ENCODE data around the gene CAND2.

CAND2 gene

GRCh38 chr3:12764171-12764776 lies 32.2 kb upstream of the CAND2 start:
- DNase-seq (ENCODE audit: low read depth in 1 of 2, low spot score in 1 of 2) = no peak
- H3K27ac ChIP-seq (replicated peaks) = no peak overlapping the region
- no peak for TF ChIP-seq POLR2AphosphoS5 (IDR thresholded peaks at IDR 0.05; ENCODE audit: low read depth)
- no peak for TF ChIP-seq GABPA (IDR thresholded peaks at IDR 0.05; ENCODE audit: low read depth)
- TF ChIP-seq SPI1 (IDR thresholded peaks at IDR 0.05; ENCODE audit: borderline replicate concordance, low read depth) = no peak
- TF ChIP-seq REST (IDR thresholded peaks at IDR 0.05; ENCODE audit: insufficient replicate concordance, low read depth) = no peak
- no peak for TF ChIP-seq CTCF (IDR thresholded peaks at IDR 0.05; ENCODE audit: insufficient read depth, low read length)
- H3K4me3 ChIP-seq (replicated peaks; ENCODE audit: insufficient read depth, low read length) = no peak overlapping the region
- no peaks in the 10 kb centered on the region for H3K27me3 ChIP-seq (ENCODE audit: insufficient read depth, poor library complexity, severe bottlenecking)

GRCh38 chr3:12766541-12766940 lies 29.9 kb upstream of the CAND2 start:
- TF ChIP-seq REST (IDR thresholded peaks at IDR 0.05; ENCODE audit: insufficient replicate concordance, low read depth) (no peak), POLR2AphosphoS5 (IDR thresholded peaks at IDR 0.05; ENCODE audit: low read depth) (no peak), CTCF (IDR thresholded peaks at IDR 0.05; ENCODE audit: insufficient read depth, low read length) (no peak), GABPA (IDR thresholded peaks at IDR 0.05; ENCODE audit: low read depth) (no peak)
- Histone ChIP-seq H3K27ac (replicated peaks) (no peak overlapping the region), H3K27me3 (ENCODE audit: insufficient read depth, poor library complexity, severe bottlenecking) (no peaks in the 10 kb centered on the region), H3K4me3 (replicated peaks; ENCODE audit: insufficient read depth, low read length) (no peak overlapping the region)
- DNase-seq (ENCODE audit: low read depth in 1 of 2, low spot score in 1 of 2) = no peak

- no peak overlapping the region for H3K27ac ChIP-seq (replicated peaks)
- no peak for TF ChIP-seq POLR2AphosphoS5 (IDR thresholded peaks at IDR 0.05; ENCODE audit: low read depth)
- no peak for TF ChIP-seq REST (IDR thresholded peaks at IDR 0.05; ENCODE audit: insufficient replicate concordance, low read depth)
- no peak for TF ChIP-seq GABPA (IDR thresholded peaks at IDR 0.05; ENCODE audit: low read depth)
- TF ChIP-seq SPI1 (IDR thresholded peaks at IDR 0.05; ENCODE audit: borderline replicate concordance, low read depth) = no peak
- TF ChIP-seq CTCF (IDR thresholded peaks at IDR 0.05; ENCODE audit: insufficient read depth, low read length) = no peak
- H3K4me3 ChIP-seq (replicated peaks; ENCODE audit: insufficient read depth, low read length) = no peak overlapping the region
- DNase-seq (ENCODE audit: low read depth in 1 of 2, low spot score in 1 of 2) = no peak
- H3K27me3 ChIP-seq (ENCODE audit: insufficient read depth, poor library complexity, severe bottlenecking) = no peaks in the 10 kb centered on the region
Measured at GRCh38 chr3:12768579-12769527, 27.6 kb upstream of the CAND2 start.

All from HL-60 (cell line).